ENCODE measurements around the gene OXNAD1.

DNA sequence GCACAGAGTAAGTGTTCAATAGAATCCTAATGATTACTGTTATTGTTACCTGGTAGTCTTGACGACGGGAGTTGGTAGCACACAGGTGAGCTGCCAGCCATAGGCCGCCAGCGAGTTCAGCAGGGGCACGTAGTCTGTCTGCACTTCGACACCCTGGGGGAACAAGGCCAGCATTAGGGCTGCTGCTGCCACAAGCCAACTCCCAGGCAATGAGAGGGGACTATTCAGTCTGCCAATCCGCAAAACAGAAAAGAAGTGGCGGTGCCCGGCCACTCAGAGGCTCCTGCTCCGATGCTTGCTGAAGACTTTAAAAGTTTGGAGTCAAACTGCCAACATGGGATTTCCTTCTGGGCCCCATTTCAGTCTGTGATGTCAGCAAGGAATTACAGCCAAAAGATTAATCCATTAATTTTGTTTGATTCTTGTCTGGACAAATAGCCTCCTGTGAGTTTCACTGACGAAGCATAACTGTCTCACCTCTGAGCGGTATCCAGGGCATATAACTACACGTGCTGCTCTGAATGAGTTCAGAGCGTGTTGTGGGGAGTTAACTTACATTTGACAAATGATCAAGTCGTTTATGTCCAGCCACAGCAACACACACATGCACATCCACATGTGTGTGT, 61.8 kb downstream of the OXNAD1 start:
- TF ChIP-seq, protein P1, sequence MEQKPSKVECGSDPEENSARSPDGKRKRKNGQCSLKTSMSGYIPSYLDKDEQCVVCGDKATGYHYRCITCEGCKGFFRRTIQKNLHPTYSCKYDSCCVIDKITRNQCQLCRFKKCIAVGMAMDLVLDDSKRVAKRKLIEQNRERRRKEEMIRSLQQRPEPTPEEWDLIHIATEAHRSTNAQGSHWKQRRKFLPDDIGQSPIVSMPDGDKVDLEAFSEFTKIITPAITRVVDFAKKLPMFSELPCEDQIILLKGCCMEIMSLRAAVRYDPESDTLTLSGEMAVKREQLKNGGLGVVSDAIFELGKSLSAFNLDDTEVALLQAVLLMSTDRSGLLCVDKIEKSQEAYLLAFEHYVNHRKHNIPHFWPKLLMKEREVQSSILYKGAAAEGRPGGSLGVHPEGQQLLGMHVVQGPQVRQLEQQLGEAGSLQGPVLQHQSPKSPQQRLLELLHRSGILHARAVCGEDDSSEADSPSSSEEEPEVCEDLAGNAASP (CRISPR knock-in tag; IDR thresholded peaks at IDR 0.05; ENCODE audit: borderline replicate concordance): no peak
- TF ChIP-seq ZNF264 (CRISPR knock-in tag; IDR thresholded peaks at IDR 0.05) (no peak), ASH2L (IDR thresholded peaks at IDR 0.05; ENCODE audit: insufficient read length, low read depth, low read length) (no peak), PCBP2 (optimal IDR thresholded peaks at IDR 0.05; ENCODE audit: low read depth, low read length, poor library complexity, severe bottlenecking) (no peak), ZNF720 (CRISPR knock-in tag; IDR thresholded peaks at IDR 0.05) (no peak), SP1 (IDR thresholded peaks at IDR 0.05) (no peak), SP1 (CRISPR knock-in tag; IDR thresholded peaks at IDR 0.05) (no peak), ZZZ3 (CRISPR knock-in tag; IDR thresholded peaks at IDR 0.05; ENCODE audit: borderline replicate concordance) (no peak), KLF9 (CRISPR knock-in tag; IDR thresholded peaks at IDR 0.05; ENCODE audit: low read depth) (no peak), POLR2AphosphoS5 (IDR thresholded peaks at IDR 0.05; ENCODE audit: low read depth, low read length) (no peak), JUNB (CRISPR knock-in tag; IDR thresholded peaks at IDR 0.05; ENCODE audit: borderline replicate concordance) (no peak), KMT2A (CRISPR knock-in tag; IDR thresholded peaks at IDR 0.05) (no peak), TCF12 (IDR thresholded peaks at IDR 0.05) (no peak), TCF12 (CRISPR knock-in tag; IDR thresholded peaks at IDR 0.05) (no peak)
- TF ChIP-seq, protein P2, sequence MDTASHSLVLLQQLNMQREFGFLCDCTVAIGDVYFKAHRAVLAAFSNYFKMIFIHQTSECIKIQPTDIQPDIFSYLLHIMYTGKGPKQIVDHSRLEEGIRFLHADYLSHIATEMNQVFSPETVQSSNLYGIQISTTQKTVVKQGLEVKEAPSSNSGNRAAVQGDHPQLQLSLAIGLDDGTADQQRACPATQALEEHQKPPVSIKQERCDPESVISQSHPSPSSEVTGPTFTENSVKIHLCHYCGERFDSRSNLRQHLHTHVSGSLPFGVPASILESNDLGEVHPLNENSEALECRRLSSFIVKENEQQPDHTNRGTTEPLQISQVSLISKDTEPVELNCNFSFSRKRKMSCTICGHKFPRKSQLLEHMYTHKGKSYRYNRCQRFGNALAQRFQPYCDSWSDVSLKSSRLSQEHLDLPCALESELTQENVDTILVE (CRISPR knock-in tag; IDR thresholded peaks at IDR 0.05): no peak

Measured in HepG2 (cell line).